Uterus (tissue), 2 donors: ENCODE measurements around the gene NDUFV3.

Experiments
- POLR2A ChIP-seq, 2 donors: fragments of 450-650 bp; IDR thresholded peaks; one replicate each; pipeline ENCODE4 v1.6.1; 2016; ENCODE audit warnings: antibody characterized with exemption in 2 of 2, mild to moderate bottlenecking in 1 of 2, moderate library complexity in 1 of 2
- TF ChIP-seq, protein P1 (sequence below), 4 experiments: fragments of 200-600 bp in 2 of 4; fragments of 450-650 bp in 2 of 4; sonication (generic) in 2 of 4; IDR thresholded peaks; one replicate each; pipeline ENCODE4 v1.5.1; 2016 to 2019; ENCODE audit warnings: antibody characterized with exemption in 4 of 4, mild to moderate bottlenecking in 2 of 4, moderate library complexity in 1 of 4

- TF ChIP-seq, protein P1, sequence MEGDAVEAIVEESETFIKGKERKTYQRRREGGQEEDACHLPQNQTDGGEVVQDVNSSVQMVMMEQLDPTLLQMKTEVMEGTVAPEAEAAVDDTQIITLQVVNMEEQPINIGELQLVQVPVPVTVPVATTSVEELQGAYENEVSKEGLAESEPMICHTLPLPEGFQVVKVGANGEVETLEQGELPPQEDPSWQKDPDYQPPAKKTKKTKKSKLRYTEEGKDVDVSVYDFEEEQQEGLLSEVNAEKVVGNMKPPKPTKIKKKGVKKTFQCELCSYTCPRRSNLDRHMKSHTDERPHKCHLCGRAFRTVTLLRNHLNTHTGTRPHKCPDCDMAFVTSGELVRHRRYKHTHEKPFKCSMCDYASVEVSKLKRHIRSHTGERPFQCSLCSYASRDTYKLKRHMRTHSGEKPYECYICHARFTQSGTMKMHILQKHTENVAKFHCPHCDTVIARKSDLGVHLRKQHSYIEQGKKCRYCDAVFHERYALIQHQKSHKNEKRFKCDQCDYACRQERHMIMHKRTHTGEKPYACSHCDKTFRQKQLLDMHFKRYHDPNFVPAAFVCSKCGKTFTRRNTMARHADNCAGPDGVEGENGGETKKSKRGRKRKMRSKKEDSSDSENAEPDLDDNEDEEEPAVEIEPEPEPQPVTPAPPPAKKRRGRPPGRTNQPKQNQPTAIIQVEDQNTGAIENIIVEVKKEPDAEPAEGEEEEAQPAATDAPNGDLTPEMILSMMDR (IDR thresholded peaks at IDR 0.05): no peak
- no peak for TF ChIP-seq POLR2A (IDR thresholded peaks at IDR 0.05)
Measured at GRCh38 chr21:42860345-42860744, 32.8 kb upstream of the NDUFV3 start.
